H1 (cell line): ENCODE data around the gene SLC35F1. TPM values are rescaled to one million over a fixed set of nuclear protein-coding genes. Genes with fewer than 3 reads are reported as not detected.

Experiments
- E2F6 ChIP-seq: IDR thresholded peaks from 2 replicates; pipeline ENCODE4 v1.6.1; 2012; ENCODE audit warnings: inconsistent platforms
- GTF2F1 ChIP-seq: IDR thresholded peaks from 2 replicates; pipeline ENCODE4 v1.6.1; 2012; ENCODE audit warnings: low read depth, low read length, improper control_type of control experiment, borderline replicate concordance
- polyA plus RNA-seq, 7 experiments: library from polyadenylated mRNA; depleted of rRNA in 3 of 7; stranded (reverse) in 5 of 7; unstranded in 2 of 7; fragments of >200 nt in 5 of 7; fragments of 200-250 nt in 2 of 7; gene quantifications; 1 replicate in 5 of 7; 2 replicates in 1 of 7; 4 replicates in 1 of 7; pipeline versions ENCODE4 v1.2.1 to v1.2.3, GENCODE V29; 2011 to 2013; ENCODE audit warnings: missing spikeins in 2 of 7, mixed read lengths in 2 of 7
- total RNA-seq: library from RNA; stranded (reverse); fragmentation: NEBNext Ultra II Directional; extraction: Animal tissue kit (Norgen Biotek cat#: 25700); gene quantifications from 2 replicates; pipeline ENCODE4 v1.2.1, GENCODE V29; 2021

SLC35F1 gene
- total and polyA plus RNA-seq, 2 of the 8 experiments (the other 6 are each of a cell fraction or from before 2014, with no cell fraction given): 7.0 to 10.0 TPM

DNA sequence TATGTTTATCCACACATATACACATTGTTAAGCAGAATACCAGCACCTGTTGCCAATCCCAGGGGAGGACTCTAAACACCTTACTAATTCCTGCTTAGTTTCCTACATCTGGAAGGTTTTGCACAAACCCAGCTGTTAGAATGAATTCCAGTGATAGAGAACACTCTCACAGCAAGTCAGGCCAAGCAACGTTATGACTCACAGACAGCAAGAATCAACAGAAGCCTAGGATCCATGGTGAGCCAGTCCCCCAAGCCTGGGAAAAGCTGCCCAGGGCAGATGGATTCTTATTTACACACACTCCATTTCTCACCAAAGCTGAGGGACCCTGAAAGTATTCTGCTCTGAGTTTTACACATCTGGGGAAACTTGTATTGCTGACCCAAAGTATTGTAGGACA is 291.7 kb downstream of the SLC35F1 start (continued):
- TF ChIP-seq GTF2F1: no peak
- no peak for TF ChIP-seq E2F6
